Activated T-helper 1 cell treated with anti-CD3 and anti-CD28 coated beads, Interleukin-12 subunit alpha, Interleukin-12 subunit beta, Interleukin-2, Interleukin-4 antibody, amounts not matched to agents 30 ng/mL and 10 ng/mL and 1 ng/mL, durations not matched to agents 14 hours and 24 hours and 36 hours (primary cell): ENCODE data around the gene DDX39B. TPM values are rescaled to one million over a fixed set of nuclear protein-coding genes. Genes with fewer than 3 reads are reported as not detected.

Source experiments
- DNase-seq: peaks from one replicate; pipeline ENCODE4 v3.0.0; 2021; ENCODE audit warnings: low spot score
- H3K27ac Mint-ChIP-seq: one replicate; pipeline ENCODE4 v1.8.0; 2021; ENCODE audit warnings: mild to moderate bottlenecking, mixed read lengths
- H3K27me3 Mint-ChIP-seq: one replicate; pipeline ENCODE4 v1.8.0; 2022; ENCODE audit warnings: mild to moderate bottlenecking, moderate library complexity, mixed read lengths; ENCODE audit not compliant: insufficient read depth
- H3K36me3 Mint-ChIP-seq: one replicate; pipeline ENCODE4 v1.8.0; 2021; ENCODE audit warnings: low read depth, mixed read lengths
- H3K4me1 Mint-ChIP-seq: one replicate; pipeline ENCODE4 v1.8.0; 2021; ENCODE audit warnings: low read depth, mixed read lengths
- H3K4me3 Mint-ChIP-seq: one replicate; pipeline ENCODE4 v1.8.0; 2021; ENCODE audit warnings: mild to moderate bottlenecking, moderate library complexity, mixed read lengths
- H3K9me3 Mint-ChIP-seq: one replicate; pipeline ENCODE4 v1.8.0; 2021; ENCODE audit warnings: mixed read lengths
- intact Hi-C: fragments of 100-400 bp; cut with micrococcal nuclease; formaldehyde crosslinking; loops from one replicate; pipeline ENCODE4 v1.15.1; 2024
- total RNA-seq: library from RNA; stranded (reverse); gene quantifications from 2 replicates; pipeline ENCODE4 v1.2.3, GENCODE V29; 2022

DDX39B gene
- total RNA-seq, 1 donor from 2014 or later = 628 TPM

GRCh38 chr6:31538805-31539400 lies 2.9 kb downstream of the DDX39B start:
- intact Hi-C loops = no loop called here
- Mint-ChIP-seq H3K4me1 (peaks cover 41% of the 10 kb centered on the region), H3K36me3 (peaks cover 65% of the 10 kb centered on the region), H3K9me3 (no peaks in the 10 kb centered on the region), H3K27me3 (no peaks in the 10 kb centered on the region), H3K27ac (peak overlapping the region; percentile 31), H3K4me3 (peak overlapping the region; percentile 100)
- no peak for DNase-seq

GRCh38 chr6:31535538-31536324 lies 6.1 kb downstream of the DDX39B start:
- H3K27me3 Mint-ChIP-seq = no peaks in the 10 kb centered on the region
- DNase-seq = no peak
- H3K36me3 Mint-ChIP-seq = peaks cover 80% of the 10 kb centered on the region
- peak overlapping the region; percentile 2 for H3K27ac Mint-ChIP-seq
- no peak overlapping the region for H3K4me3 Mint-ChIP-seq
- no peaks in the 10 kb centered on the region for H3K9me3 Mint-ChIP-seq
- peaks cover 48% of the 10 kb centered on the region for H3K4me1 Mint-ChIP-seq
- intact Hi-C loops = no loop called here

- H3K27ac Mint-ChIP-seq = no peak overlapping the region
- H3K9me3 Mint-ChIP-seq = no peaks in the 10 kb centered on the region
- no peak for DNase-seq
- no peak overlapping the region for H3K4me3 Mint-ChIP-seq
- intact Hi-C loops = no loop called here
- H3K27me3 Mint-ChIP-seq = no peaks in the 10 kb centered on the region
- peaks cover 77% of the 10 kb centered on the region for H3K36me3 Mint-ChIP-seq
- H3K4me1 Mint-ChIP-seq = peaks cover 37% of the 10 kb centered on the region
These were observed 7.2 kb downstream of the DDX39B start for GRCh38 chr6:31534521-31535040.

GRCh38 chr6:31534011-31534410 lies 7.8 kb downstream of the DDX39B start:
- no peak overlapping the region for H3K27ac Mint-ChIP-seq
- H3K4me3 Mint-ChIP-seq = no peak overlapping the region
- H3K4me1 Mint-ChIP-seq = peaks cover 31% of the 10 kb centered on the region
- no peak for DNase-seq
- H3K9me3 Mint-ChIP-seq = no peaks in the 10 kb centered on the region
- no peaks in the 10 kb centered on the region for H3K27me3 Mint-ChIP-seq
- intact Hi-C loops = no loop called here
- peaks cover 71% of the 10 kb centered on the region for H3K36me3 Mint-ChIP-seq

- H3K36me3 Mint-ChIP-seq = peaks cover 67% of the 10 kb centered on the region
- no peaks in the 10 kb centered on the region for H3K27me3 Mint-ChIP-seq
- no peak overlapping the region for H3K27ac Mint-ChIP-seq
- no peaks in the 10 kb centered on the region for H3K9me3 Mint-ChIP-seq
- no peak overlapping the region for H3K4me3 Mint-ChIP-seq
- intact Hi-C loops = no loop called here
- H3K4me1 Mint-ChIP-seq = peaks cover 26% of the 10 kb centered on the region
- DNase-seq = no peak
These were observed 8.4 kb downstream of the DDX39B start for GRCh38 chr6:31533455-31533841.

GRCh38 chr6:31532644-31533454 lies 9.0 kb downstream of the DDX39B start:
- Mint-ChIP-seq H3K4me3 (no peak overlapping the region), H3K27me3 (no peaks in the 10 kb centered on the region), H3K4me1 (peaks cover 21% of the 10 kb centered on the region), H3K9me3 (no peaks in the 10 kb centered on the region), H3K36me3 (peaks cover 66% of the 10 kb centered on the region), H3K27ac (peak overlapping the region; percentile 0)
- intact Hi-C loops = no loop called here
- DNase-seq = no peak

- H3K27ac Mint-ChIP-seq = peak overlapping the region; percentile 0
- H3K4me3 Mint-ChIP-seq = no peak overlapping the region
- H3K4me1 Mint-ChIP-seq = peaks cover 21% of the 10 kb centered on the region
These were observed 9.8 kb downstream of the DDX39B start for GRCh38 chr6:31531771-31532643.

GRCh38 chr6:31531162-31531561 lies 10.6 kb downstream of the DDX39B start:
- Mint-ChIP-seq H3K27me3 (no peaks in the 10 kb centered on the region), H3K4me3 (no peak overlapping the region), H3K9me3 (no peaks in the 10 kb centered on the region), H3K36me3 (peaks cover 55% of the 10 kb centered on the region), H3K27ac (no peak overlapping the region), H3K4me1 (peaks cover 16% of the 10 kb centered on the region)
- DNase-seq = no peak
- intact Hi-C loops = no loop called here

More at GRCh38 chr6:31531771-31532643, 9.8 kb downstream of the DDX39B start:
- no peak for DNase-seq
- Mint-ChIP-seq H3K9me3 (no peaks in the 10 kb centered on the region), H3K36me3 (peaks cover 62% of the 10 kb centered on the region), H3K27me3 (no peaks in the 10 kb centered on the region)
- intact Hi-C loops = no loop called here

GRCh38 chr6:31530659-31531058 lies 11.1 kb downstream of the DDX39B start:
- no peak for DNase-seq
- intact Hi-C loops = no loop called here
- H3K9me3 Mint-ChIP-seq = no peaks in the 10 kb centered on the region
- no peak overlapping the region for H3K4me3 Mint-ChIP-seq
- peaks cover 11% of the 10 kb centered on the region for H3K4me1 Mint-ChIP-seq
- H3K36me3 Mint-ChIP-seq = peaks cover 50% of the 10 kb centered on the region
- H3K27ac Mint-ChIP-seq = no peak overlapping the region
- H3K27me3 Mint-ChIP-seq = no peaks in the 10 kb centered on the region

GRCh38 chr6:31529329-31530150 lies 12.3 kb downstream of the DDX39B start:
- Mint-ChIP-seq H3K4me3 (no peak overlapping the region), H3K36me3 (peaks cover 39% of the 10 kb centered on the region), H3K27me3 (no peaks in the 10 kb centered on the region), H3K9me3 (no peaks in the 10 kb centered on the region), H3K27ac (no peak overlapping the region), H3K4me1 (peaks cover 7% of the 10 kb centered on the region)
- DNase-seq = no peak
- intact Hi-C loops = no loop called here

GRCh38 chr6:31528821-31529328 lies 12.9 kb downstream of the DDX39B start, which contains the start of gene MCCD1:
Gene MCCD1, plus strand, starts transcription at chr6:31528962. Its CDS starts 53 bp downstream, at chr6:31529015.
- intact Hi-C loops = no loop called here
- Mint-ChIP-seq H3K9me3 (no peaks in the 10 kb centered on the region), H3K36me3 (peaks cover 34% of the 10 kb centered on the region), H3K4me3 (no peak within 1 kb of the TSS), H3K4me1 (peaks cover 7% of the 10 kb centered on the region), H3K27me3 (no peaks in the 10 kb centered on the region), H3K27ac (no peak within 1 kb of the TSS)
- DNase-seq = no peak
